Nephron (organoid): Measurements from ENCODE around the gene SYNJ2.

Experiments
- H3K27ac Mint-ChIP-seq, 3 experiments: 2 replicates each; pipeline ENCODE4 v1.8.0; 2020; ENCODE audit warnings: mixed read lengths in 3 of 3, mild to moderate bottlenecking in 2 of 3, moderate library complexity in 1 of 3
- H3K27me3 Mint-ChIP-seq: 2 replicates; pipeline ENCODE4 v1.8.0; 2021; ENCODE audit warnings: low read depth, mild to moderate bottlenecking, moderate library complexity, mixed read lengths
- H3K36me3 Mint-ChIP-seq: 2 replicates; pipeline ENCODE4 v1.8.0; 2020; ENCODE audit warnings: low read depth, mixed read lengths
- H3K4me1 Mint-ChIP-seq: 2 replicates; pipeline ENCODE4 v1.8.0; 2020; ENCODE audit warnings: mixed read lengths
- H3K4me3 Mint-ChIP-seq, 3 experiments: 2 replicates each; pipeline ENCODE4 v1.8.0; 2020; ENCODE audit warnings: mild to moderate bottlenecking in 3 of 3, mixed read lengths in 3 of 3, moderate library complexity in 2 of 3
- H3K9me3 Mint-ChIP-seq: 2 replicates; pipeline ENCODE4 v1.8.0; 2020; ENCODE audit warnings: mixed read lengths
- CTCF ChIP-seq, 3 experiments: fragments of 200-600 bp; sonication (generic); IDR thresholded peaks; one replicate each; pipeline ENCODE4 v1.5.0; 2021; ENCODE audit warnings: antibody characterized with exemption in 3 of 3; ENCODE audit not compliant: unreplicated experiment in 3 of 3

Gene SYNJ2

DNA sequence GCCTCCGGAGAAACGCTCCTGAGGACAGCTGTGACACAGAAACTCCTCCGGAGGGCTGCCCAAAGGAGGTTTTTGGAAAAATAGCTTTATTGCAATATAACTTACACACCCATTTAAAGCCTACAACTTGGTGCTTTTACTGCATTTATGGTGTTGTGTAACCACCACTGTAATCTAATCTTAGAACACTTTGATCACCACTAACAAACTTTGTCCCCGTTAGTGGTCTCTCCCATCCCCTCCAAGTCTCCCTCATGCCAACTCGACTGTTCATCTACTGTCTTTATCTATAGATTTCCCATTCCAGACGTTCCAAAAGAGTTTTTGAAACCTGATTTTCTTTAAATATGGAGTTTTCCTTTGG lies 62.8 kb downstream of the SYNJ2 start:
- TF ChIP-seq CTCF (IDR thresholded peaks at IDR 0.05; ENCODE audit: unreplicated experiment in 3 of 3): no peak
- Mint-ChIP-seq H3K27ac (peak overlapping the region in 1 of 3 experiments; percentile 86), H3K4me3 (no peak overlapping the region), H3K27me3 (peaks cover 4% of the 10 kb centered on the region), H3K36me3 (peaks cover 17% of the 10 kb centered on the region), H3K4me1 (peaks cover 72% of the 10 kb centered on the region), H3K9me3 (no peaks in the 10 kb centered on the region)

DNA sequence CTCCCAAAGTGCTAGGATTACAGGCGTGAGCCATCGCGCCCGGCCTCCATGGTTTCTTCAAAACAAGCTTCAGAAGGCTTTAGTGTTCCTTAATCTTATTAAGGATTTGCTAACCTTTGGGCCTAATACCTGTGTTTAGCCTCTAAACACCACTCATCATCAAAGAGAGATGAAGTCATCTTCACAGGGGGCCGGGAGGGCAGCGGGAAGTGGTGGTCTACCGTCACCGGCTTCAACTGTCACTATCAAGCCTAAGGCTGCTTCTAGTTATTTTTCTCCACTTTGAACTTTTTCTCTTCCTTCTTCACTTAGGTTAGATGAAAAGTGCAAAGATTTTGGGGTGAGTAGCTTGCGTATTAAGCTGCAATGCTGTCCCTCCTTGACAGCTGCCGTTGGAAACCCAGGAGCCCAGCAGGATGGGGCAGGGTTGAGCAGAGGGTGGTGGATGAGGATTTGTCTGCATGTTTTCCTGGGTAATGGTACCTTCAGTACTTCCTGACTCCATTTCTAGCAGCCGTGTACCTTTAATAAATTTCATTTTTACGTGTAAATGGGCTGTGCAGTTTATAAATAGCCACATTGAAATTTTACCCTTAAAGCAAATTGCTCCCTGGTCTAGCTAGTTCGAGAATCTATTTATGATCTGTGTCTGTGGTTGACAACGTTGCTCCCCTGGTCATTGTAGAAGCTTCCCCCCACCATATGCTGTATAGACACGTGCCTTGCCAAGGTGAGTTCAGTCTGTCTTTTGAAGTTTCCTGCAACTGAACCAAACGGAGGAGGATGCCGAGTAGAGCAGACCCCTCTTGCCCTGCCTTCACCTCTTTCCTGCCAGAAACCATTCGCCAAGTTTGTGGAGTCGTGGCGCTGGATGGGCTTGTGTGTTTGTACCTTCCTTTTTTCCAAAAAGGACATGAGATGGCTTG lies 64.8 kb downstream of the SYNJ2 start:
- H3K27ac Mint-ChIP-seq: no peak overlapping the region
- H3K4me1 Mint-ChIP-seq: peaks cover 52% of the 10 kb centered on the region
- H3K36me3 Mint-ChIP-seq: peaks cover 17% of the 10 kb centered on the region
- H3K4me3 Mint-ChIP-seq: no peak overlapping the region
- no peaks in the 10 kb centered on the region for H3K9me3 Mint-ChIP-seq
- peaks cover 4% of the 10 kb centered on the region for H3K27me3 Mint-ChIP-seq
- TF ChIP-seq CTCF (IDR thresholded peaks at IDR 0.05; ENCODE audit: unreplicated experiment in 3 of 3): no peak

DNA sequence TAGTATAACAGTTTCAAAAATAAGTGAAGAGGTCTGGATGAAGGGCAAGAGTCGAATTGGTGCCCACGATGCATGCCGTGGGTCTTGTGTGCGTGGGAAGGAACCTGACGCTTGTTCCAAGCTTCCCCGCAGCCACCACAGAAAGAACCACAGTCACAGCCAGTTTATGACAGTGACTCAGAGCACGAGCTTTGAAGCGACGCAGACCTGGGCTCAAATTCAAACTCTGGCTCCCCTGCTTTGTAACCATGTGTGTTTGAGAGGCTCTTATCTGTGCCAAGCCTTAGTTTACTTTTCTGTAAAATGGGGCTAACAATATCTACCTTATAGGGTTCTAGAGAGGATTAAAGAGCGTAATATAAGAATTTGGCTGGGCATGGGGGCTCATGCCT lies 65.5 kb downstream of the SYNJ2 start:
- H3K36me3 Mint-ChIP-seq: peaks cover 17% of the 10 kb centered on the region
- no peak overlapping the region for H3K27ac Mint-ChIP-seq
- H3K4me1 Mint-ChIP-seq: peaks cover 45% of the 10 kb centered on the region
- H3K27me3 Mint-ChIP-seq: peaks cover 4% of the 10 kb centered on the region
- no peak for TF ChIP-seq CTCF (IDR thresholded peaks at IDR 0.05; ENCODE audit: unreplicated experiment in 3 of 3)
- no peaks in the 10 kb centered on the region for H3K9me3 Mint-ChIP-seq
- no peak overlapping the region for H3K4me3 Mint-ChIP-seq

DNA sequence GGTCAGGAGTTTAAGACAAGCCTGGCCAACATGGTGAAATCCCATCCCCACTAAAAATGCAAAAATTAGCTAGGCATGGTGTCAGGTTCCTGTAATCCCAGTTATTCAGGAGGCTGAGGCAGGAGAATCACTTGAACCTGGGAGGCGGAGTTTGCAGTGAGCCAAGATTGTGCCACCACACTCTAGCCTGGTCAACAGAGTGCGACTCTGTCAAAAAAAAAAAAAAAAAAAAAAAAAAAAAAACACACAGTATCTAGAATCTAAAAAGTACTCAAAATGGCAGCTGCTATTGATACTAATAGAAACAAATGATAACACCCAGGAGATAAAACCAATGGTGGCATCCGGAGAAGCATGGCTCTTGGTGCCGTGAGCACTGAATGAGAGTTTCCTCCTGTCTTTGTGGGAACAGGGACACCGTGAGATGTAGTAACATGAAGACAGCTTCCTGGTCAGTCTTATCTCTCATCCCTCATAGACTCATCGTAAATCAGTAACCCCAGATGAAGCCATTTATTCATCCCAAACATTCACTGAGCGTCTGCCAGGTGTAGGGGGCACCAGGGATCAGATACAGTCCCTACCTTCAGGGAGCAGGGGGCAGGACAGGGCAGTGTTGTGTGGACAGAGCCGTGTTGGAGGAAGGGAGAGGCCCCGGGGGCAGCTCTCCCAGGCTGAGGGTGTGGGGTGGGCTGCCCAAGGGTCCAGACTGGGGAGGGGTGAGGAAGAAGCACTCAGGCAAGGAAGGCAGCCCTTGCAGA lies 66.1 kb downstream of the SYNJ2 start:
- Mint-ChIP-seq H3K9me3 (no peaks in the 10 kb centered on the region), H3K4me1 (peaks cover 39% of the 10 kb centered on the region), H3K27me3 (peaks cover 4% of the 10 kb centered on the region), H3K27ac (no peak overlapping the region), H3K4me3 (no peak overlapping the region), H3K36me3 (peaks cover 17% of the 10 kb centered on the region)
- no peak for TF ChIP-seq CTCF (IDR thresholded peaks at IDR 0.05; ENCODE audit: unreplicated experiment in 3 of 3)

DNA sequence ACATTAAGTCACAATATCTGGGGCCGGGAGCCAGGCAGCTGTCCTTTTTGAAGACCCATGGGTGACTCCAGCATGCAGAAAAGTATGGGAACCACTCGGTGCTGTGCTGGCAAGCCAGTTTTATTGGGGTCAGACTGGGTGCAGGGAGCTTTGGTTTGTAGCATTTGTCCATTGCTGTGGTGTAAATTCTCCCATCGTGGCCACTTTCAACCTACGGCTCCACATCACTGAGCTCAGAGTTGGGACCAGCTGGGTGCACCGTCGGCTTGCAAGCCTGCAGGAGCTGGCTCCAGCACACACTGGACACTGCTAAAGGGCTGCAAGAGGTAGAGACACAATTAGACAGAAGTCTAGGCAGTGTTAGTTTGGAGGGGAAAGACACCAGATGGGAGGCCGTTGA lies 66.9 kb downstream of the SYNJ2 start:
- Mint-ChIP-seq H3K9me3 (no peaks in the 10 kb centered on the region), H3K27ac (no peak overlapping the region), H3K36me3 (peaks cover 17% of the 10 kb centered on the region), H3K27me3 (peaks cover 4% of the 10 kb centered on the region), H3K4me3 (no peak overlapping the region), H3K4me1 (peaks cover 32% of the 10 kb centered on the region)
- no peak for TF ChIP-seq CTCF (IDR thresholded peaks at IDR 0.05; ENCODE audit: unreplicated experiment in 3 of 3)
